Amniotic stem cell (primary cell): ENCODE measurements around the gene MECR.
"Not testable (repeated sequence)": the region's sequence is repeated elsewhere in the genome, so short reads cannot be mapped to it uniquely, and the experiment has no call there.

Source experiments
- DNase-seq: peaks from one replicate; lab custom pipeline; 2025; lab: John Stamatoyannopoulos, UW

Gene MECR

DNA sequence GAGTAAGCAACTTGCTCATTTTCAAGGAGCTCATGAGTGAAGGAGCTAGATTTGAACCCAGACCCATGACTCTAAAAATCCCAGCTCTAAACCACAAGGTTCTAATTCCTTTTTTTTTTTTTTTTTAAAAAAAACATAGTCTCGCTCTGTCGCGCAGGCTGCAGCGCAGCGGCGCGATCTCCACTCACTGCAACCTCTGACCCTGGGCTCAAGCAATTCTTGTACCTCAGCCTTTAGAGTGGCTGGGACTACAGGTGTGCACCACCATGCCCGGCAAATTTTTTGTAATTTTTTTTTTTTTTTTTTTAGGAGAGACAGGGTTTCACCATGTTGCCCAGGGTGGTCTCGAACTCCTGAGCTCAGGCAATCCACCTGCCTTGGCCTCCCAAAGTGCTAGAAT is 62.8 kb downstream of the MECR start:
- DNase-seq, result no peak

DNA sequence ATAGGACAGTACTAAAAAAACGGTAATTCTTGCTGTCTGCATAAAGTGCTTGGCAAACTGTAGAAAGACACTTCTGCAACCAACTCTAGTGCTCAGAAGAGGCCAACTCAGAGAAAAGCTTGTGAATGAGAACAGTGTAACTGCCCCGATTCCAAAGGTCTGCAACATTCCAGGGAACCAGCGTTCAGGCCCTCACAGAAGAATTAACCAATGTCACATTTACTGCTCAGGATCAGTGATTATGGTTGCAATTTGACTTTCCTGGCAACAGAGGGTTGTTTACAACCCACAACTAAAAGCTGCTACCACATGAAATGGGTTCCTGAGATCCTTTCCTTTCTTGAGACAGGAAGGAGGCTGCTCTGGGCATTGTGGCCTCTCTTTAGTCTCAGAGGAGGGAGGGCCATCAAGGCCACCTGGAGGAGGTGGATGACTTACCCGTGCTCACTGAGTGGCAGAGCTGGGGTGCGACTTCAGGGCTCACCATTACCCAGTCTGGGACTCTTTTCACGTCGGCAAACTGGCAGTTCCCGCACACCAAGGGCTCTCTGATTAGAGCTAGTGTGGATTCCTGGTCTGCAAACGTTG is 64.3 kb downstream of the MECR start:
- DNase-seq, result no peak

DNA sequence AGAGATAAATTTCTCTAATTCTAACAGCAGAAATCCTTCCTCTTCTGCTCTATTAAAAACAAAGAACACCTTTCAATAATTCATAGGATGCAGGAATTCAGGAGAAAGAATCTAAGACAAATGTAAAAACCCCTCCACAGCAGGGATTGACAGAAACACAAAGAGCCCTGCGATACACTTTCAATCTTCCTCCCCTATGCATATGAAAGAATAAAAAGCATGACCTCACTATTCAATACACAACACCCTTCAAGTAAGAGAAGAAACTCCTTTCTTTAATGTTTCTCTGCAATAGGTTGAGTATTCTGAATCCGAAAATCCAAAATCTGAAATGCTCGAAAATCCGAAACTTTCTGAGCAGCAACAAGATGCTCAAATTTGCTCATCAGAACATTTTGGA is 66.1 kb downstream of the MECR start:
- no peak for DNase-seq

DNA sequence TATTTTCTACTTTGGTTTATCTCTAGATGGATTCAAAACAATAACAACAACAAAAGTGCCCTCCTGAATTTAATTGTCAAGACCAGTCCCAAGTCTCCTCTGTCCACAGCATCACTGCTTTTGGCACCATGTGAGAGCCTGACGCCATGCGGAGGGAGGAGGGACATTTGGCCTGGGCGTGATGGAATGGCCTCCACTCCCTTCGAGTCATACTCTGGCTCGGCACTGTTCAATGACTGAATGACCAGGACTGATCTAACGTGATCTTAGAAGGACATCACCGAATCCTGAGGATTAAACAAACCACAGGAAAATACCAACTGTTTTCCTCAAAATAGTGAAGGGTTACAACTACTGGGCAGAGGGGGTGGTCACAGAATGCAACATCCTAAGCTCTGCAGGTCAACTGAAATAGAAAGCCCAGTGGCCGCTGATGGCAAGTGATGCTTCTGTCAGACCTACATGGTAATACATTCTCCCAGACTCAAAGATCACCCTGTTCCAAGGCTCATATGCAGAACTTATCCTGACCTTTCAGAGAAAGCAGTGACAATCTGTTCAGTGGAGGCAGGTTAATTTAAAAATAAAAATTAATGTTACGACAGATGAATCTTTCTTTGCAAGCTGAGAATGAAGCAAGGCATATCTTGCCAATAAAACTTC is 68.1 kb downstream of the MECR start:
- no peak for DNase-seq

DNA sequence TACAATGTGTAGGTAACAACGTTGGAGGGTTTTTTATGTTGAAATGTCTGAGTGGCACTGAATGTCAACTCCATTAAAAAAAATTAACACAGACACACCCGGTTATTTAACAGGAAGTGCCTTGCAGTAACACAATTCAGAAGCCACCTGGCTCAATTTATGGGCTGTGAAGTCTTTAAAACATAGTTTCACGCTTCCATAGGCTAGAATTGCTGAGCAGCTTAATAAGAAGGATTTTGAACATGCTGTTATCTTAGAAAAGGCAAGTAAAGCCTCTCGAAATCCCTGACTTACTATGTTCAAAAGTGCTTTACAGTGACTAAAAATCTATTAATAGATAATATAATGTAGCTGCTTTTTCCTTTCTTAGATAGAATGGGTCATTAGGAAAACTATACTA is 68.7 kb downstream of the MECR start:
- DNase-seq, result no peak

DNA sequence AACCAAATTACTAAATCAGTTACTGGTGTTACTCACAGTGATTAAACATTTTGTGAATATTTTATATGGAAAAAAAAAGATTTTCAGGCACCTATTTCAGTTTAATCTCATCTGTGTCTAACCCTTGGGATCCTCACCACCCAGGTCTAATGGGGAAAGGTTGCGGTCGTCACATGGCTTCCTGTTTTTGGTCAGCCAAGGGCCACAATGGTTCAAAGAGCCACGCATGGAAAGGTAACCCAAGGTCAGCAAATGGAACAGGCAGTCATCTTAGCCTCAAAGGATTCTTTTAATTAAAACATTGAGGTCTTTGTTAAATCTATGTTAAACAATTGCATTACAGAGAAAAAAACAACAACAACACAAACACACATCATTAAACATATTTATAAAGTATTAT is 71.0 kb downstream of the MECR start:
- no peak for DNase-seq

DNA sequence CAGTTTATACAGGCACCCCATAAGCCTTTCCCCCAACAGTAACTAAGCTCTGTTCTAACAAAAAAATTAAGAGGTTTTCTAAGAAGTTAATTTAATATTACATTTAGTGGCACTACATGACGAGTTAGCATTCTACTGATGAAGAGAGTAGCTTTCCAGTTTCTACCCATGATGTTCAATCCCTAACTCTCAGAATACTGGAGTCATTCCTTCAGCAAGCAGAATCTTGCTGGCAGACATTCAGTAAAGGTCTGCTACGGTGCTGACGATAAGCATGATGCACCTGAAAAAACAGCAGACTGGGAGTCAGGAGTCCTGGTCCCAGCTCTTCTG is 73.5 kb downstream of the MECR start:
- DNase-seq, result no peak

DNA sequence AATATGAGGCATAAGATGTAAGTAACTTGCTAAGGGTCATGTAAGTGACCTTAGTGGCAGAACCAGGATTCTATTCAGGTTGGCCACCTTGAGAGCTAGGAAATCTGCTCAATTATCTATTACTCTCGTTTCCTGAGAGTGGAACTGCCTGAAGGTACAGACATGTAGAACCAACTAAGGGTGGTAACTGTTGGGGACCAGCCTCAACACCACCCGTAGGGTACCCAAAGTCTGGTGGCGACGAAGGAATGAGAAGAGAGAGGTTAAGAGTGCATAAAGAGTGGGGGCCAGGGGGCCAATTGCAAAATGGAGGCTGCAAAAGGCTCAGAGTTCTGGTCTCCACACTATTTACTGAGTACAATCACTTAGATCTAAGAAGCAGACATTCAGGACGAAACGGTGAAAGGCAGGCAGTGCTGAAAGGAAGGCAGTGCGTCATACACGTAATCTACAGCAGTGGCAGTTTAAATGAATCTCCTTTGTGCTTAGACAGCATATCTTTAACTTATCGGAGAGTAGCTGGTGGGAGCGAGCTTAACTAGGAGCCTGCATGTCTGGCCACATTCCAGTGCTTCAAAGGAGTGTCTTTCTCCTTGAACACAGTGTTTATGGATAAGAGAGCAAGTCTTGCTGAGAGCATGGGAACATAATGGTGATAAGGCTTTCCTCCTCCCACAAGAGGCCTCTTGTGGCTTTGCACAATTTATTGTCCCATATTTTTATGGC is 74.0 kb downstream of the MECR start:
- no peak for DNase-seq

DNA sequence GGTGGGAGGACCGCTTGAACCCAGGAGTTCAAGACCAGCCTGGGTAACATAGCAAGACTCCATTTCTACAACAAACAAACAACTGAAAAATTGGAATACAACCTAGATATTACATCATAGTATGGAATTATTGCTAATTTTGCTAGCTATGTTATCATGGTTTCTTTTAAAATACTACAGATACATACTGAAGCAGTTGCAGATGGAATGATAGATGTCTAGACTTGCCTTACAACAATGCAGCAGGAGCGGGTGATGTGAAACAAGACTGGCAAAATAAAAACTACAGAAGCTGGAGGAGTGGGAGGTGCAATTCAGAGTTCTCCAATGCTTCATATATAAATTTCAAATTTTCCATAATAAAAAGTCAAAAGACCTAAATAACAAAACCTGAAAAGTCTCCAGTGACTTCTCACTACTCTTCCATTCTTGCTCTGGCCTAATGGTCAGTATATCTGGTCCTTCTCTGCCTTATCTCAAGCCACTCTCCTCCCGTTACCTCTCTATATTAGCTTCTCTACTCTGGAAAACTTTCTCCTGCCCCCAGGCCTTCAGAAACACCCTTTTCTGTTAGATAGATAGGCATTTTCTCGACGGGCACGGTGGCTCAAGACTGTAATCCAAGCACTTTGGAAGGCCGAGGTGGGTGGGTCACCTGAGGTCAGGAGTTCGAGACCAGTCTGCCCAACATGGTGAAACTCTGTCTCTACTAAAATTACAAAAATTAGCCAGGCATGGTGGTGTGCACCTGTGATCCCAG is 78.5 kb downstream of the MECR start:
- DNase-seq, result no peak

DNA sequence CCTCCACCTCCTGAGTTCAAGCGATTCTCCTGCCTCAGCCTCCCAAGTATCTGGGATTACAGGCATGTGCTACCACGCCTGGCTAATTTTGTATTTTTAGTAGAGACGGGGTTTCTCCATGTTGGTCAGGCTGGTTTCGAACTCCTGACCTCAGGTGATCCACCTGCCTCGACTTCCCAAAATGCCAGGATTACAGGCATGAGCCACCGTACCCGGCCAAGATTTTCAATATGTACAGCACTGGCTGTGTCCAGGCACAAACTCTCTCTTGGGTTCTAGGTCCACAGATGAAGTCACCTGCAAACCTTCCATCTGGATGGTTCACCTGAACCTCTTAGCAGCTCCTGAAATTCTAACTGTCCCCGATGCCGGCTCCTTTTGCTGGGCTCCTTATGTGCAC is 80.4 kb downstream of the MECR start:
- not testable (repeated sequence) for DNase-seq

DNA sequence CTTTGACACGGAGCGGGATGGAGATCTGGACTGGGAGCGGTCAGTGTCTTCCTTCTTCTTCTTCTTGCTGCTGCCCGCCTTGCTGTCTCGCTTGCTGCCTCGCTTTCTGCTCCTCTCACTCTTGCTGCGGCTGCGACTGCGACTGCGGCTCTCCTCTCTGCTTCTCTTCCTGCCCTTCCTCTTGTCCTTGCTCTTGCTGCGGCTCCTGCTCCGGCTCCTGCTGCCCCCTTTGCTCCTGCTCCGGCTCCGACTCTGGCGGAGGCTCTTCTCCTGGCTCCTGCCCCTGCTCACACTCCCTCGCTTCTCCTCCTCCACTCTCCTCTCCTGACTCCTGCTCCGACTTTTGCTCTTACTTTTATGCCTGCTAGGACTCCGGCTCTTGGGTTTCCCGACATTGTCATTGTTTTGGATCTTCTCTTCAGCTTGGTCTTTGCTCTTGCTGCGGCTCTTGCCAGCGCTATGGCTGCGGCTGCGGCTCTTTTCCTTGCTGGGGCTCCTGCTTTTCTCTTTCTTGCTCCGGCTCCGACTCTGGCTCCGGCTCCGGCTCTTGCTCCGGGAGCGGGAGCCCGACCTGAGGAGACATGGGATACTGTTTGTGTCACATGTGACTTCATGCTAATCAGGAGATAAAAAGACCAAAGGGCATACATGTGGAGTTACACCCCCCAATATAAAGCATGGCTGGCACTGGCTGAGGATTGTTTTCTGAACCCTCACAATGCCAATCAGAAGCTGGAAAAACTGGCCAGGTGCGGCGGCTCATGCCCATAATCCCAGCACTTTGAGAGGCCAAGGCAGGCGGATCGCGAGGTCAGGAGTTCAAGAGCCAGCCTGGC is 81.9 kb downstream of the MECR start:
- no peak for DNase-seq

DNA sequence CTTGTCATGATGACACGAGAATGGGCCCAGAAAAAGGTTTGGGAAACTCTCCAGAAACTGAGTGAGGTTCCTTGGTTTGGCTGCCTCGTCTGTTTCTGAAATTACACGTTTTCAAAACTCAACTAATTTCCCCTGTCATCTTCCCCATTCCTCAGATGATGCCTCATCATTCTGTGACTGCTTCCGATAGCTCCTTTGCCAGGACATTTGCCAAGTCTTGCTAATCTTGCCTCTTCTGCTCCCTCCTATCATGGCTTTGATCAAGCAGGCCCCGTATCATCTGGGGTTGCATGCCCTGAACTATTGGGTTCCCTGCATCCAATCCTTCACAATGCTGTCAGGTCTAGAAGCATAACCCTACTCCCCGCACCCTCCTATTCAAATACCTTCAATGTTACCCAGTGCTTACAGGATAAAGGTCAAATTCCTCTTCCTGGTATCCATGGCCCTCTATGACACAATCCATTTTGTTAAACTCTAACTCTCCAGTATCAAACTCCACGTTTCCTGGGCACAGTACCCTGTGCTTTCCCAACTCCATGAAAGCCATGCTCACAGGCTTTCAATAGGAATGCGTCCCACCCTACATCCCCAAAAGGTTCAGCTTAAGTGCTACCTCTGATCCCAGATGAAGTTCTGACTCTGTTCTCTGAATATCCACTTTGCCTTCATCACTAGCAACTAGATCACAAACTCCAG is 84.8 kb downstream of the MECR start:
- DNase-seq, result peak; percentile 84

DNA sequence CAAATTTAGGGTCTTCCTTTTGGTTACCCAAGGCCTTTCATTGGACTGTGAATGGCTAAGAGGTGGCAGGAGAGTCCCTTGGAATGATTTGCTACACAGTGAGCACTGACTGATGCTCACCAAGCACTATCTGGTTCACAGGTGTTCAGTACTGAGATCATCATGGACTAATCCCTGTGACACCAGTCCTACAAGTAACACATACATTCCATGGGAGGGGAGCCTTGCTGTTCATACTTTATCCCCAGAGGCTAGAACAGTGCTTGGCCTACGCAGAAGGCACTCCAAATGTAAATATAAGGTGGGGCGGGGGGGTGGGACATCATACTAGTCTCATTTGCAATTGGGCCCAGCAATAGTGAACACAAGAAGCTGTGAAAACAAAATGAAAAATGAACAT is 86.6 kb downstream of the MECR start:
- DNase-seq, result no peak

DNA sequence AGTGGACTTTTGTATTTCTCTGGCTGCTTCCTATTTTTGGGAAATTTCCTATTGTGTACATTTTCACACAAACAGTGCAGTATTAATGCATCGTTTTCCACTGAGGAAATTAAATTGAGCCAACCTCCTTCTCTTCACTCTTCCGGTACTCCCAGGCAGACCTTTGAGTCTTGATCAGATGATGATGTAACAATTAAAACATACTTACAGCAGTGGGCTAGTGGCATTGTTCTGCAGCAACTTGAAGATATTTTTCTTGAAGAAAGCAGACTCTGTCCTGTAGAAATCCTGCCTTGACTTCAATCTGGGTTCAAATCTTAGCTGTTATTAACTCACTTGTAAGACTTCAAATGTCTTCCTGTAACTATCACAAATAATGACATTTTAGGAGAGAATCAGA is 88.0 kb downstream of the MECR start:
- no peak for DNase-seq
